AML-193 (cell line): ENCODE results near the gene LDHD.

Experiments used
- DNase-seq, 2 experiments: peaks; one replicate each; lab custom pipeline; 2025; lab: John Stamatoyannopoulos, UW

LDHD gene

GRCh38 chr16:75114946-75115825 is 1.4 kb downstream of the LDHD start:
- DNase-seq: no peak

GRCh38 chr16:75114179-75114945 is 2.2 kb downstream of the LDHD start:
- DNase-seq: no peak

- no peak for DNase-seq
These were observed 2.9 kb downstream of the LDHD start for GRCh38 chr16:75113541-75114121.

GRCh38 chr16:75112734-75113491 is 3.7 kb downstream of the LDHD start:
- DNase-seq: no peak

- DNase-seq: no peak
These were observed 4.4 kb downstream of the LDHD start for GRCh38 chr16:75111961-75112733.

DNA sequence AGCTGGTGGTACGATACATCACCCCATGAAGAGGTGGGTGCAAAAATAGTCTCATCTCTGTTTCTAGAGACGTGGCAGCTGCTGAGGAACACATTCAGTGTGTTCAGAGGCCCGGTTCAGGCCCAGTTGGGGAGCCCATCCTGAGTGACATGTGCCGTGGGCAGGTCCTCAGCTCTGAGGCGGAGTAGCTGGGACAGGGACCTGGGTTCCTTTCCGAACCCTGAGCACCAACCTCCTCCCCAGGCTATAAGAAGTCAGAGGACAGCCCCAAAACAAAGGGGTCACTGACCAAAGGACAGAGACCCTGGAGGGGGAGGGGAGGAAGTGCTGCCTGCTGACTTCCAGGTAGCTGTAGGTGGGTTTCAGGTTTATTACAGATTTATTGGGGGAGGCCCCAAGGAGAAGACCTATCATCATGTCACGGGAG is 5.1 kb downstream of the LDHD start:
- no peak for DNase-seq

GRCh38 chr16:75110637-75111513 is 5.7 kb downstream of the LDHD start:
- DNase-seq: peak; percentile 67 to 82

DNA sequence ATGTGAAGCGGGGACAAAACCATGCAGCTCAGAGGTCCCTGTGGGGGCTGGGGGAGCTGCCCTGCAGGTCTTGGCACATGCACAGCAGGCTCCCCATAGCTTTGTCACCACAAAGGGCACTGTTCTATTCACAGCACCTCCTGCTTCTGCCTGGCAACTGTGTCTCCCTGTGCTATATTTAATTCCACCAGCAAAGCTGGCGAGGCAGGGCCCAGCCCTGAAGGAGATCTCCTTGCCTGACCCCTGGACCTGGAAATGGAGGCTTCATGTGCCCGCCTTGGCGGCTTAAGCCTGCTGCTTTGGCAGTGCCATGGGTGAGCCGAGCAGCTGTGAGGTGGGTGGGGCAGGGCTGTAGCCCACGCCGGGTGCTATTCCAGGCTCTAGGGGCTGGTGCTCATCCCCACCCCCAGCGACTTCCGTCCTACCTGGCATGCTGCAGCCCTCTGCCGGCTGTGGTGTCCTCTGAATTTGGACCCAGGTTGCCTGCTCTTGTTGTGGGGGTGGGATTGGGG is 6.8 kb downstream of the LDHD start:
- DNase-seq: no peak

- DNase-seq: peak; percentile 71 to 74
These were observed 7.5 kb downstream of the LDHD start for GRCh38 chr16:75108792-75109731.

DNA sequence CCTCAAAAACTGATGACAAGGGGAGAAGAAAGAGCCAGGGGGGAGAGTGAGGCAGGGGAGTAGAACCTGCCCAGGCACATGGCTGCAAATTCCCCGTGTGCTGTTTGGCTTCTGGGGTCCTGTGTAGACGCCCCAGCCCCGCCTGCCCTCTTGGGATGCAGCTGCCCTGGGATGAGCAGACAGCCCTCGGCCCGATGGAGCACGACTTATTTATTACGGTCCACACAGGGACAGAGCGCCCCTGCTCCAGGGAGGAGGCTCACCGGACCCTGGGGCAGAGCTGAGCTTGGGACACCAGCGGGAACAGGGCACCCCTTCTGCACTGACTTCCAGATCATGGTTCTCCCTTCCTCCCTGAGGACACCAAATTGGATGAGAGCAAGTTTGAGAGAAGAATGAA is 9.1 kb downstream of the LDHD start:
- DNase-seq: no peak

DNA sequence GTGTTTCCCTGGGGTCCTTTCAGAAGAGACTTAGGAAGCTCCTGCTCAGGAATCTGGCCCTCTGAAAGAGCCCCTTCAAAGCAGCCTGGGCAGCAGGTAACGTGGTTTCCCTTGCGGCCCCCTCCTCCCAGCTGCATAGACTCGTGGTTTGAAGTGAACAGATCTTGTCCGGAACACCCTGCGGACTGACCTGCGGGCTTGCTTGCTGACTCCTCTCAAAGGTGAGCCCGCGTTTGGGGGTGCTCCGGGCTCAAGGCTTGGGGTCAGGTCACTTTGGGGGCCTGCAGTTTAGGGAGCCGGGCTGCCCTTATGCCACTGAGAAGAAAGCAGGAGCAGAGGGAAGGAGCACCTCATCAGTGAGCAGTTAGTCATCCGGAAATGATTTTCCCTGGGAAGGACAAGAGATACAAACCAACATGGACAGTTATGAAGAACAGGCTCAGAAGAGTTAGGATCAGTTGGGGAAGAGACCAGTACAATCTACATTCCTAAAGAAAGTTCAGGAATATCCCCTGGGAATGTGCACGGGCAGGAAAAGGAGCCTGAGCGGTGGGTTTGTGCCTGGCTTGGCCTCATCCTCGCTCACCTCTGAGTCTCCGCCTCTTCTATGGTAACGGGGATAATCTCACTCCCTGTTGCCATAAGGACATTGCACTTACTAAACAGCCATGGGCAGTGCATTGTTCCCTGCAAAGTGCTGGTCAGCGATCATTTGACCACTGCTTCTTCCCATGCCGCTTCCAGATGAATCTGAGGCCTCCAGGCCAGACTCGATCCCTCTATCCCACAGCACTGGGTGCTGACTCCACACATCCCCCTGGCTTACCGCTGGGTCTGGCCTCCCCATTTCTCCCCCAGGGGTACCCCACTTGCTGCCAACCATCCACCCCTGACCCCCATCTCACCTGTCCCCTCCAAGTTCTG is 10.0 kb downstream of the LDHD start:
- no peak for DNase-seq

DNA sequence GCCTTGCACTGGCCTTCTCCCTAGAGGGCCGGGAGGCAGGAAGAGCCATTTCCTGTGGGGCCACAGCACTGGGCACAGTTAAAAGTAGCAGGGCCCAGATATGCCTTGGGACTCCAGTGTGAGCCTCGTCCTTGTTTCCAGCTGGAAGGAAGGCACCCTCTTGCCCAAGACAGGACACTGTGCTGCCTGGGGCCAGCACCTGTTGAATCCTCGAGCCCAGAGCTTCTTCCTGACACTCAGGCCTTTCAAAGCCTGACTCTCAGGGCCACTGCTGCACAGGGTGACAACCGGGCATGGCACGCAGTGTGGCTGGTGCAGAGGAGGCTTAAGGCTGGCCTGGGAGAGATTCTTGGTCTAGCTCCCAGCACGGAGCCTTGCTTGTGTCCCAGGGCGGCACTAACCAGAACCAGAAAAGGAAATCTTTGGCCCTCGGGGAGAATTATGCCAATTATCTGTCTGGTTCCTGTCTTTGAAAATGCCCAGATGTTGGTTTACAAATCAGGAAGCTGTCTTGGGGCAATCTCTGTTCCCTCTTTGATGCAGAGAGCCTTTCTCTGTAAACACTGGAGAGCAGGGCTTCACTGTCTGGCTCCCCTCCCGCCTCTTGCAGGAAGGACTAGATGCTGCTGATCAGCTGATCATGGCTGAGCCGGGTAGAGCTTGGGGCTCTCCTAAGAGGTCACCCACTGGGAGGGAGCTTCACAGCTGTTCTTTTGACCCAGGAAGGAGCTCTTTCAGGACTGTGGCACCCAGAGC is 11.1 kb downstream of the LDHD start:
- peak; percentile 72 to 76 for DNase-seq

DNA sequence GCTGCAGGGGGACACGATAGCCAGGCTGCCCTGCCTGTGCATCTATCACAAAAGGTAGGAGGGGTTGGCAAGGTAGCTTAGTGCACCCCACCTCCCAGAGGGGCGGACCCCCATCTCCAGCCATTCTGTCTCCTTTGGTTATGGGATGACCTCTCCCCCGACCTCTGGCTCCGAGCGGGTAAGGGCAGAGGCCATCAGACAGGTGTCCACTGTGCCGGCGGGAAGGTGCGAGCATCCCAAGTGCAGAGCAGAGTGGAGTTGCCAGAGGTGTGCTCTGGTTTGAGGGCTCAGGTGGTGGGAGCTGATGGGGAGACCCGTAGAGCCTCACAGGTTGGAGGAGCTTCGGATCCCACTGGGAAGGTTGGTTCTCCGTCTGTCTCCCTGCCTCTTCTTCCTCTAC is 11.7 kb downstream of the LDHD start:
- DNase-seq: no peak

DNA sequence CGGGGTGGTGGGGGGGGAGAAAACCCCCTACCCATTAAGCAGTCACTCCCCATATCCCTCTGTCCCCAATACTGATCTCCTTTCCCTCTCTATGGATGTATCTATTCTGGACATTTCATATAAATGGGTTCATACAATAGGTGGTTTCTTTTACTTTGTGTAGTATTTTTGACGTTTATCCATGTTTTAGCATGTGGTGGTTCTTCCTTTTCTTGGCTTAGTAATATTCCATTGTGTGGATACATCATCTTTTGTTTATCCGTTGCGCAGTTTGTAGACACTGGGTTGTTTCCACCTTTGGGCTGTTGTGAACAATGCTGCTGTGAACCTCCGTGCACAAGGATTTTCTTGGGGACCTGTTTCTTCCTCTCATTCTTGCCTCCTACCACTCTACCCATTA is 12.6 kb downstream of the LDHD start:
- no peak for DNase-seq

DNA sequence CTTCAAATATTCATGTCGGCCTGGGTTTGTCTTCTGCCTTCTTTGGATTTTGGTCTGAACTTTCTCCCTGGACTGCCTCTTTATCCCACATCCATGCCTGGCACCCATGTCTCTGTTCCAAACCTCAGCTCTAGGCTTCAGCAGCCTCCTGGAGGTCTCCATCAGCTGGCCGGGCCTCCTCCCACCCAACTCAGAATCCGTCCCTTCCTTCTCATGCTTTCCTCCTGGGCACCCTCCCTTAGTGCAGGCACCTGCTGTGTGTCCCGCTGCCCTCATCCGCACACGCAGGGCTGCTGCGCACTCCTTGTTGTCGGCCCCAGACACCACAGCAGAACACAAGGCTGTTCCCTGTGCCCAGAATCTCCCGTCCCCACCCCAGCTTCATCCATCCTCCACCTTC is 14.0 kb downstream of the LDHD start:
- no peak for DNase-seq

GRCh38 chr16:75101635-75102034 is 14.9 kb downstream of the LDHD start:
- no peak for DNase-seq

GRCh38 chr16:75100603-75100990 is 16.0 kb downstream of the LDHD start:
- no peak for DNase-seq
